HG02588 (cell line): ENCODE results near the gene TATDN2.

ENCODE experiments used
- ATAC-seq: cut with Tn5 transposase; IDR thresholded peaks from one replicate; pipeline ENCODE4 v1.9.1; 2021; ENCODE audit warnings: mild to moderate bottlenecking, moderate library complexity; ENCODE audit not compliant: unreplicated experiment

The TATDN2 gene

DNA sequence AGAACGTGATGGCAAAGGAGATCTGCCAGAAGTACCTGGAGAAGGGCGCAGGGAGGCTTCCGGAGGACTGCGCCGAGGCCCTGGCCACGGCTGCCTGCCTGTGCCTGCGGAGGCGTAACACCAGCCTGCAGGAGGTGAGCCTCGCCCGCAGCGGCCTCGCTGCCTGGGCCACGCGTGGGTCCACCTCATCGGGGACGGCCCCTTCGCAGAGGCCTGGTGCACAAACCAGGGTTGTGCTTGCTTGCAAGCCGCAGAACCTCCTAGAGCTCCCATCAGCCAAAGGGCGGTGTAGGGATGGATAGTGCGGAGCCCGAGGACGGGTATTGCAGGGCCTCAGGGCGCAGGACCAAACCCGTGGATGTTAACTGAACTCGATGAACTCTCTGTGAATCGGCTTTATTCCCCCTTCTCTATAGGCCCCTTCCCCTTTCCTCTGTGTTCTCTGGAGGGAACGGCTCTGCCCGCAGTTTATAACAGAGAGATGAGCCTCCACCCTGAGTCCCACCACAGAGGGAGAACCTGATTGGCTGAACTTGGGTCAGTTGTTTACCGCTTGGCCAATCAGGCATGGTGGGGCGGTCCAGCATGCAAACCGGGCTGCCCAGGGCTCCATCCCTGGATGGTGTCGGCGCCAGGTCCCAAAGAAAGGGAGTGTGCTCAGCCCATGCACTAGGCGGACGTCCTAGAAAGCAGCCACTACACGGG is 13.6 kb upstream of the TATDN2 start:
- ATAC-seq = no peak

DNA sequence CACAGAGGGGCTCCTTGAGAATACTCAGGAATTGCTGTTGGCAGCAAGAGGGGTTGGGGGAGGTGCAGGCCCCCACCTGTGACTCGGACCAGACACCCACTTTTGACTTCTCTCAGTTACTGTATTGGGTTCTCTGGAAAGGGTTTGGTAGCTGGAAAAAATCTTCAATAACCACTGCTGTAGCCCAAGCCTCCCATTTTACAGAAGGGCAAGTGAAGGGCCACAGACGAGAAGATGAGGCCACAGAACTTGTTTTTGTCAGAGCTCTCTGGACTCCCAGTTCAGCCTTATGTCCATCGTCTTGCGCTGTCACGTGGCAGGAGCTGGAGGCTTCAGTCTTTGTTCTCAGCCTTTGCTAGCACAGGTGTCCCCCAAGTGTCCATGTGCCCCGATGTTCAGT is 12.7 kb upstream of the TATDN2 start:
- ATAC-seq = no peak

DNA sequence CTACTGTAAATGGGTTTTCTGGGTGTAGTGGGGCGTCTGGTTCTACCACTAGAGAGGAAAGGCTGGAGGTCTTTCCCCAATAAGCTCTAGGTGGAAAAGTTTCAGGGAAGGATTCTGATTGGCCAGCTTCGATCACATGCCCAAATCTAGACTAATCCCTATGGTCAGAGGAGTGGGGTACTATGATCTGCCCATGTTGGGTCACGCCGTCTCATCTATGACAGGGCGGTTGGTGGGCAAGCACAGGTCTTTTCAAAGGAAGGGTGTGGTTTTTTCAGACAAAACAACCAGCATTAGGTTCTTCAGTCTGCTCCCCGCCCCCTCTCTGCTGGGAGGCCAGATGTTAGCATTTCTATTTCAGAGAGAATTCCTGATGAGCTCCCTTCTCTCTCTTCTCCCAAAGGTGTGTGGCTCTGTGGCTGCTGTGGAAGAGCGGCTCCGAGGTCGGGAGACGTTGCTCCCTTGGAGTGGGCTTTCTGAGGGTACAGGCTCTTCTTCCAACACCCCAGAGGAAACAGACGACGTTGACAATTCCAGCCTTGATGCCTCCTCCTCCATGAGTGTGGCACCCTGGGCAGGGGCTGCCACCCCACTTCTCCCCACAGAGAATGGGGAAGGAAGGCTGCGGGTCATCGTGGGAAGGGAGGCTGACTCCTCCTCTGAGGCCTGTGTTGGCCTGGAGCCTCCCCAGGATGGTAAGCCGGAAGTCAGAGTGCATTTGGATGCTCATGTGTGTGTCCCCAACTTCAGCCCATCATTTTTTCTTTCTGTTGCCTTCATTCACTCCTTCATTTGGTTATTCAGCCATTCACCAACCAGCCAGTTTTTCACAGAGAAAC is 9.7 kb upstream of the TATDN2 start:
- ATAC-seq = no peak

GRCh38 chr3:10240799-10241198 is 7.5 kb upstream of the TATDN2 start:
- no peak for ATAC-seq

DNA sequence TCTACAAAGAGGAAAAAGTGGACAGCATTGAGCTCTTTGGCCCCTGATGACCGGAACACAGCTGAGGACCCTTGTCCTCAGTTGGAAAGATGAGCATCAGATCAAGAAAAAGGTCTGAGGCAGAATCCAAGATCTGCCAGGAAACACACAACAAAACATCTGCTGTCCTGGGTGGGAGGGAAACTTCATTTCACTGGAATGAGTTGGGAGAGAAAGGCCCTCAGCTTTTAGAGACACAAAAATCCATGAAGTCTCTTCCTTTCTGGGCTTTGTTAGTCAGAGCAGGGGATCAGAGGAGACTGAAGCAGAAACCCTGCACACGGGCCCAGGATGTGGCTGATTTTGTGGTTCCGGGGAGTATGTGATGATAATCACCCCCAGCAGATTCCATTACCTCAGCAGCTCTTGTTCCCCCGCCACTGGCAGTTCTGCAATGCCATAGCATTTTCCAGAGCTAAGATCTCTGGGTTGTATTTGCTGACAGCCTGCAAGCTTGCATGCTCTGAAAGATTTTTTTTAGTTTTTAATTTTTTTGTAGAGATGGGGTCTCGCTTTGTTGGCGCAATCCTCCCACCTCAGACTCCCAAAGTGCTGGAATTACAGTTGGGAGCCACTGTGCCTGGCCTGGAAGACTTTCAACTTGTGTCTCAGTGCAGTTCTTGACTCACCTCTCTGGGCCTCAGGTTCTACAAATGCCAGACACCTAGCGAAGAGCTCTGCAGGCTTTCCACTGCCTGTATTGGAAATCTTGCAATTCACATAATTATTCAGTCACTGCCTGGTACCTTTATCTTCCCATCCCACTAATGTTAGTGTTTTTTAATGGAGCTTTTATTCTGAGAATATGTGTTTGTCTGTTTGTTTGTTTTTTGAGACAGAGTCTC is 5.8 kb upstream of the TATDN2 start:
- no peak for ATAC-seq

DNA sequence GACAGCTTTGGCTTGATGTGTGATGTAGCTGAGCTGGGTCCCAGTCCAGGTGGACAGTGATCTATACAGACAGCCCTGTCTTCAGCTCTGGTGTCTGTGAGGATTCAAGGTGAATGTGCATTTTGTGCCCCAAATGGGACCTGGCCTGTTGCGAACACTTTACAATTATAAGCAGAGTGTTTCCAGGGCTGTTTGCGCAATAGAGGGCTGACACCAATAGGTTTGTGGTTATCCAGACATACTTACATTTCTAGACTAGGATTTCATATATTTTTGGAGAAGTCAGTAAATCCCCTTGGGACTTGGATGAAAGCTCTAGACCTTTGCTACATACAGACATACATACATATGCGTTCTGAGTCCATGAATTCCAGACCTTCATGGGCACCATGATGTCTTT is 4.2 kb upstream of the TATDN2 start:
- no peak for ATAC-seq

DNA sequence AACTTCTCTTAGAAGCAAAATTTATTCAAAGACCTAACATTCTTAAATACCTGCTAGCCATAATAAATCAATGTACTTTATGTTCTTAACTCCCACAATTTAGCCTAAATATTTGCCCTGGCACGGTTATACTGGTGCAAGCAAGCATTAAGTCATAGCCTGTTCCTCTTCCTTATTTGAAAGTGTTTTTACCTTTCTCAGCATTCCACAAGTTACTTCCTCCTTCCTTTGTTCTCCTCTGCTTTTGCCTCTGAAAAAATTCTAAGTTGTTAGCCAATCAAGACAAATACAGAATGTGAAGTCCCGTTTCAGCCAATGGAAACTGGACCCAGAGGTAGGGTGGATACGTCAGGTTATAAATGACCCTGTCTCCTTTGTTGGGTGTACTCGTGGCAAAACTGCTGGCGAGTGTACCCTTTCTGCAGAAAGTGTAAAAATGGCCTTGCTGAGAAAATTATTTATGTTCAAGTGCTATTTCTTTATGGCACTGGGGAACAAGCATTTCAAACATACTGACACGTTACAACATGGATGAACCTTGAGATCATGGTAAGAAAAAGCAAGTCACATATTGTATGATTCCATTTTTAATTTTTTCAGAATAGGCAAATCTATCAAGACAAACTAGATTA is 3.1 kb upstream of the TATDN2 start:
- no peak for ATAC-seq

DNA sequence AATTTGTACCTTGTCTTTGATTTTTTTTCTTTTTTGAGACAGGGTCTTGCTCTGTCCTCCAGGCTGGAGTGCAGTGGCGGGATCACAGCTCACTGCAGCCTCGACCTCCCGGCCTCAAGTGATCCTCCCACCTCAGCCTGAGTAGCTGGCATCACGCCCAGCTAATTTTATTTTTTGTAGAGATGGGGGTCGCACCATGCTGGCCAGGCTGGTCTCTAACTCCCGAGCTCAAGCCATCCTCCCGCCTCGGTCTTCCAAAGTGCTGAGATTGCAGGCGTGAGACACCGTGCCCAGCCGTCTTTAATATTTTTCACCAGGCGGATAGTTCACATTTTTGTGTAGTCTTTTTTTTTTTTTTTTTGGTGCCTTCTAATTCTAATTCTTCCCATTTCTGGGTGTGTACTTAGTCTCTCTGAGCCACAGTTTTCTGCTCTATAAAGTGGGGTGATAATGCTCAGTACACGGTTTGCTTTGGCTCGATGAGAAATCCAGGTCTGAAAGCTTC is 528 bp upstream of the TATDN2 start:
- no peak for ATAC-seq

GRCh38 chr3:10248984-10249748 is 907 bp downstream of the TATDN2 start:
- ATAC-seq = no peak

DNA sequence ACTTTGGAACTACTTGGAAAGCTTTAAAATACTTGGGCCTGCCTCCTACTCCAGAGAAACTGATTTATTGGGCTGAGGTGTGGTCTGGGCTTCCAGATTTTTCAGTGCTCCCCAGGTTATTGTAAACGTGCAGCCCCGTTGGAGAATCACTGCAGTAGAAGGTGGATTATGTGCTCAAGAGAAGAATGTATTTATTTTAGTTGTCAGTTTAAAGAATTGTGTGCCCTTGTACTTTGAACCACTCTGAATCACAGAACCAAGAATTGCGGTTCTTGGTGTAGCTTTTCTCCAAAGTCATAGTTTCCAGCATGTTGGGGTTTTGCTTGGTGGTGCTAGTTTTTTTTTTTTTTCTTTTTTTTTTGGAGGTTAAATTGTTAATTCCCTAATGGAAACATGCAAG is 1.6 kb downstream of the TATDN2 start:
- ATAC-seq = no peak

GRCh38 chr3:10251006-10251405 is 2.7 kb downstream of the TATDN2 start:
- no peak for ATAC-seq

GRCh38 chr3:10253731-10254130 is 5.5 kb downstream of the TATDN2 start:
- no peak for ATAC-seq

DNA sequence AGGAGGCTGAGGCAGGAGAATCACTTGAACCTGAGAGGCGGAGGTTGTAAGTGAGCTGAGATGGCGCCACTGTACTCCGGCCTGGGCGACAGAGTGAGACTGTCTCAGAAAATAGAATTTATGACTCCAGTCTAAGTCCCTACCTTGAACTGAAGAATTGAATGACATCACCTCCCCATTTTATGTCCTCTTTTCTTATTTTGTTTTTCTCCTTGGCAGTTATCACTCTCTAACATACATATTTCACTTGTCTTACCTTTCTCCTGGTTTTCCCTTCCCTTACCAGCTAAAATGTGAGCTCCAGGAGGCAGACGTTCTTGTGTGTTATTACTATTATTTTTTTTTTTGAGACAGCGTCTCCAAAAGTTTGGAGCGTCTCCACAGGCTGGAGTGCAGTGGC is 7.6 kb downstream of the TATDN2 start:
- no peak for ATAC-seq

GRCh38 chr3:10259036-10259435 is 10.8 kb downstream of the TATDN2 start:
- no peak for ATAC-seq

DNA sequence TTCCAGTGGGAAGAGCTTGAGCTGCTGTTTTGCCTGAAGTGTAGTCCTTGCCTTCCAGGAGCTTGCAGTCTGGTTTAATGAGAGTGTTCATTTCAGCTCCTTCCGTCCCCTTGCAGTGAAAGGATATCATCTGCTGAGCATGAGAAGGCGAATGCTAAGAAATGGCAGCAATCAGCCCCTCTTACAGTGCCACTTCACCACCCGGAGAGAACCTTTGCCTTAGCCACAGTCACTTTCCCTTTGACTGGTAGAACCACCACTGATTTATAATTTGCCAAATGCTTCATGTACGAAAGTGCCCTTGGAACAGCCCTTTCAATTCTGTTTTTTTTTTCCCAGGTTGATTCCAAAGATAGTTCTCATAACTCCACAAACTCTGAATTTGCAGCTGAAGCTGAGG is 11.5 kb downstream of the TATDN2 start:
- ATAC-seq = no peak

DNA sequence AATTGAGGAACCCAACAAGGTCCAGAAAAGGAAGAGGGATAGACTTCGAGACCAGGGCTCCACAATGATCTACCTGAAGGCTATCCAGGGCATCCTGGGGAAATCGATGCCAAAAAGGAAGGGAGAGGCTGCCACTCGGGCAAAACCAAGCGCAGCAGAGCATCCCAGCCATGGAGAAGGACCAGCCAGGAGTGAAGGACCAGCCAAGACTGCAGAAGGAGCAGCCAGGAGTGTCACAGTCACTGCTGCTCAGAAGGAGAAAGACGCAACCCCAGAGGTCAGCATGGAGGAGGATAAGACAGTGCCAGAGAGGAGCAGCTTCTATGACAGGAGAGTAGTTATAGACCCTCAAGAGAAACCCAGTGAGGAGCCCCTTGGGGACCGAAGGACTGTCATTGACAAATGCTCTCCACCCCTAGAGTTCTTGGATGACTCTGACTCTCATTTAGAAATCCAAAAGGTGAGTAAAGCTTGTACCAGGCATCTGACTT is 12.0 kb downstream of the TATDN2 start:
- no peak for ATAC-seq

- ATAC-seq = no peak
These were observed 13.8 kb downstream of the TATDN2 start for GRCh38 chr3:10262027-10262426.

- no peak for ATAC-seq
These were observed 15.5 kb downstream of the TATDN2 start for GRCh38 chr3:10263646-10264363.

DNA sequence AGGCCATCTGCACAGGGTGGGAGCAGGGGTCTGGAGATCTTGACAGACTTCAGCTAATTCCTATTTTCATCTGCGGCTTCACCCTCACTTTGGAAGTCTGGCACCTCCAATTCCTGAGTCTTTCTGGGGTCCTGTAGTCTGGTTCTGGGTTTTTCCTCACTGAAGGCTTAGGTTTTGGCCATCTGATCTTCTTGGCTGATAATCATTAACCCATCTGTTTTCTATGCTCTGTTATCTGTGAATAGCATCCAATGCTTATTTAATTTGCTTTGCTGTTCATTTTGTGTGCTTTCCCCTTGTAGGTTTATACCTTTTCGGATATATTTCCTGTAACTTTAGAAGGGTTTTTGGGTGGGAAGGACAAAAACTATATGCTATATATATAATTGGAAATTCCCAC is 17.6 kb downstream of the TATDN2 start:
- no peak for ATAC-seq
